Measurements from ENCODE around the gene RAD50. TPM values are rescaled to one million over a fixed set of nuclear protein-coding genes. Genes with fewer than 3 reads are reported as not detected.
"Not testable (repeated sequence)": the region's sequence is repeated elsewhere in the genome, so short reads cannot be mapped to it uniquely, and the experiment has no call there.

RAD50 gene
- total and polyA plus RNA-seq, 7 donors, result 6.0 to 34.6 (median 20.0) TPM

- intact Hi-C loops (cut with DNase I), result no loop called here
- no peak for DNase-seq
- Histone ChIP-seq H3K36me3 (peaks cover 0 to 47% (median 0%) of the 10 kb centered on the region in 4 donors), H3K4me3 (no peak overlapping the region), H3K27ac (no peak overlapping the region), H3K9me3 (no peaks in the 10 kb centered on the region), H3K27me3 (no peaks in the 10 kb centered on the region), H3K4me1 (no peaks in the 10 kb centered on the region)
- TF ChIP-seq POLR2A (IDR thresholded peaks at IDR 0.05) (no peak), EP300 (IDR thresholded peaks at IDR 0.05) (no peak), POLR2AphosphoS5 (IDR thresholded peaks at IDR 0.05) (no peak), CTCF (IDR thresholded peaks at IDR 0.05) (no peak)
- WGBS, 2 donors, result 28 to 74% methylated on average over 2 of the region's 2 CpGs
Observed at GRCh38 chr5:132627470-132627869, 70.7 kb downstream of the RAD50 start.

DNA sequence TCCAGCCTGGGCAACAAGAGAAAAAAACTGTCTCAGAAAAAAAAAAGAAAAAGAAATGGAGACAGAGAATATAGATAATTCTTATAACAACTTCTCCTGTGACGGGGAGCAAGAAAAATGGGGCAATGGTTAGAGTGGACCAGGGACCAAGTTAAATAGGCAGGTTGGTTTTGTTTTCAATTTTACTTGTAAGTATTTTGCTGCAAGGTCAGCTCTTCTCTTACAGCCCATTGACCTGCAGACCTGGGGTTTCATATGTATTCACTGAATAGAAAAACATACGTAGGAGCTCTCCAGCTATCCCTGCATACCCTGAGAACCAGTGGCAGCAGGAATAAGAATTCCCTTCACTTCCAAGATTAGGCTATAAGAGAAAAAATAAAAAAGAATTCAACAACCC is 72.0 kb downstream of the RAD50 start:
- DNase-seq, result no peak
- WGBS, 2 donors, result 93 to 97% methylated on average over 2 of the region's 2 CpGs
- Histone ChIP-seq H3K9me3 (no peaks in the 10 kb centered on the region), H3K27ac (no peak overlapping the region), H3K4me3 (no peak overlapping the region), H3K27me3 (no peaks in the 10 kb centered on the region), H3K4me1 (no peaks in the 10 kb centered on the region), H3K36me3 (peaks cover 0 to 41% (median 0%) of the 10 kb centered on the region in 4 donors)
- intact Hi-C loops (cut with DNase I), result no loop called here
- TF ChIP-seq POLR2AphosphoS5 (IDR thresholded peaks at IDR 0.05), result no peak
- no peak for TF ChIP-seq POLR2A (IDR thresholded peaks at IDR 0.05)
- TF ChIP-seq EP300 (IDR thresholded peaks at IDR 0.05), result no peak
- no peak for TF ChIP-seq CTCF (IDR thresholded peaks at IDR 0.05)

GRCh38 chr5:132629230-132629944 is 72.6 kb downstream of the RAD50 start:
- no peaks in the 10 kb centered on the region for H3K9me3 ChIP-seq
- peaks cover 0 to 41% (median 0%) of the 10 kb centered on the region in 4 donors for H3K36me3 ChIP-seq
- WGBS, 2 donors, result 80 to 94% methylated on average over 5 of the region's 5 CpGs
- TF ChIP-seq POLR2A (IDR thresholded peaks at IDR 0.05), result no peak
- TF ChIP-seq CTCF (IDR thresholded peaks at IDR 0.05), result no peak
- no peak for TF ChIP-seq EP300 (IDR thresholded peaks at IDR 0.05)
- TF ChIP-seq POLR2AphosphoS5 (IDR thresholded peaks at IDR 0.05), result no peak
- no peaks in the 10 kb centered on the region for H3K27me3 ChIP-seq
- intact Hi-C loops (cut with DNase I), result no loop called here
- no peak for DNase-seq
- no peak overlapping the region for H3K27ac ChIP-seq
- no peaks in the 10 kb centered on the region for H3K4me1 ChIP-seq
- H3K4me3 ChIP-seq, result no peak overlapping the region

DNA sequence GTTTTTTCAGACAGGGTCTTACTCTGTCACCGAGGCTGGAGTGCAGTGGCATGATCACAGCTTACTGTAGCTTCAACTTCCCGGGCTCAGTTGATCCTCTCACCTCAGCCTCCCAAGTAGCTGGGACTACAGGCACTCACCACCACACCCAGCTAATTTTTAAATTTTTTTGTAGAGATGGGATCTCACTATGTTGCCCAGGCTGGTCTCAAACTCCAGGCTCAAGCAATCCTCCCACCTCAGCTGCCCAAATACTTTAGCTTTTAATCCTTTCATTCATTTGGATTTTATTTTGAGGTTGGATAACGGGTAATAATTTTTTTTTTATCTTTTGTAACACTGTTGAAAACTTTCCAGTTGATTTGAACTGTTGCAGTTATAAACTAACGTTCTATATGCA is 76.8 kb downstream of the RAD50 start:
- DNase-seq; intact Hi-C loops (cut with DNase I); H3K4me1 ChIP-seq; H3K27ac ChIP-seq; H3K4me3 ChIP-seq; H3K27me3 ChIP-seq; H3K9me3 ChIP-seq: not testable (repeated sequence)
- WGBS, 2 donors, result 95 to 99% methylated on average over 4 of the region's 4 CpGs
- peaks cover 7 to 56% (median 14%) of the 10 kb centered on the region in 4 donors for H3K36me3 ChIP-seq

DNA sequence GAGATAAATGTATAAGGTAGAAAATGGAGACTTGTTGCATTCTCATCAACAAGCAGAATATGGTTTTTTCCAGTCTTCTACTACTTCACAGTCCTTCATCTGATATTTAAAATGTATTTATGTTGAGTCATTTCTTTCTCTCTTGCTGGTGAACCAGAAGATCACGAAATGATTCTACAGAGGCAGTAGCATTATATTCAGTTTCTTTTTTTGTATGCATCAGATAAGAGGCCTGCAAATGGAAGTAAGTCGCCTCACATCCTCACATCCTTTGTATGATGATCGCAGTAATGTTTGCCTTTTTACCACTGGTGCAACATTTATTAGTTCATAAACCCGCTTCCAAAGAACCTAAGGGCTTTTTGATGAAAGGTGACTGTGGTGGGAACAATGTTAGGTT is 79.1 kb downstream of the RAD50 start:
- Histone ChIP-seq H3K27me3 (no peaks in the 10 kb centered on the region), H3K36me3 (peaks cover 22 to 57% (median 26%) of the 10 kb centered on the region in 4 donors)
- WGBS, 2 donors, result 77 to 94% methylated on average over 4 of the region's 4 CpGs

More for the DNA sequence above, 79.1 kb downstream of the RAD50 start:
- H3K4me3 ChIP-seq, result no peak overlapping the region
- no peaks in the 10 kb centered on the region for H3K4me1 ChIP-seq
- no peak for DNase-seq
- no peak for TF ChIP-seq EP300 (IDR thresholded peaks at IDR 0.05)
- TF ChIP-seq POLR2AphosphoS5 (IDR thresholded peaks at IDR 0.05), result no peak
- no peak for TF ChIP-seq CTCF (IDR thresholded peaks at IDR 0.05)
- TF ChIP-seq POLR2A (IDR thresholded peaks at IDR 0.05), result no peak
- H3K27ac ChIP-seq, result no peak overlapping the region
- no peaks in the 10 kb centered on the region for H3K9me3 ChIP-seq
- intact Hi-C loops (cut with DNase I), result no loop called here
